Measurements from ENCODE around the gene DGKD.

Gene DGKD

GRCh38 chr2:233497692-233498091, 143.4 kb downstream of the DGKD start:
- TF ChIP-seq CTCF (IDR thresholded peaks at IDR 0.05) = no peak

GRCh38 chr2:233498126-233498525, 143.8 kb downstream of the DGKD start:
- no peak for TF ChIP-seq CTCF (IDR thresholded peaks at IDR 0.05)

GRCh38 chr2:233499928-233500327, 145.6 kb downstream of the DGKD start:
- no peak for TF ChIP-seq CTCF (IDR thresholded peaks at IDR 0.05)

GRCh38 chr2:233501198-233502076, 147.1 kb downstream of the DGKD start:
- no peak for TF ChIP-seq CTCF (IDR thresholded peaks at IDR 0.05)

GRCh38 chr2:233503481-233503880, 149.2 kb downstream of the DGKD start:
- TF ChIP-seq CTCF (IDR thresholded peaks at IDR 0.05) = no peak

GRCh38 chr2:233503947-233504637, 149.8 kb downstream of the DGKD start:
- no peak for TF ChIP-seq CTCF (IDR thresholded peaks at IDR 0.05)

- no peak for TF ChIP-seq CTCF (IDR thresholded peaks at IDR 0.05)
Observed at GRCh38 chr2:233513953-233514655, 159.8 kb downstream of the DGKD start.

Data from LNCAP (cell line).